ENCODE data around the gene TMEM37.

TMEM37 gene

DNA sequence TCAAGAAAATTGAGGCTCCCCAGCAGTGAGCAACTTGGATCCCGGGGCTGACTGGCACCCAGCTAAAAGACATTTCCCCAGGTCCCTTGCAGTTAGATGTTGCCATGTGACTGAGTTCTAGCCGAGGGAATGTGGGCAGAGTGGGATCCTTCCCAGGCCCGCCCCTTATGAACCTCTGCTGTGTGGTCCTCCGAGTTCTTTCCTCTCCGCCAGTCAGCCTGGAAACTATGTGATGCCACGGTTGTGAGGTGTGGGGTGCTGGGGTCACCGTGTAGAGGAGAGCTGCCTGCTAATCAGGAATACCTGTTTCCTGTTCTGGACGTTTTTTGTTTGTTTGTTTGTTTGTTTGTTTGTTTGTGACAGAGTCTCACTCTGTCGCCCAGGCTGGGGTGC lies 45.5 kb downstream of the TMEM37 start:
- no peak for DNase-seq (ENCODE audit: low read depth in 1 of 2, low spot score in 1 of 2)

DNA sequence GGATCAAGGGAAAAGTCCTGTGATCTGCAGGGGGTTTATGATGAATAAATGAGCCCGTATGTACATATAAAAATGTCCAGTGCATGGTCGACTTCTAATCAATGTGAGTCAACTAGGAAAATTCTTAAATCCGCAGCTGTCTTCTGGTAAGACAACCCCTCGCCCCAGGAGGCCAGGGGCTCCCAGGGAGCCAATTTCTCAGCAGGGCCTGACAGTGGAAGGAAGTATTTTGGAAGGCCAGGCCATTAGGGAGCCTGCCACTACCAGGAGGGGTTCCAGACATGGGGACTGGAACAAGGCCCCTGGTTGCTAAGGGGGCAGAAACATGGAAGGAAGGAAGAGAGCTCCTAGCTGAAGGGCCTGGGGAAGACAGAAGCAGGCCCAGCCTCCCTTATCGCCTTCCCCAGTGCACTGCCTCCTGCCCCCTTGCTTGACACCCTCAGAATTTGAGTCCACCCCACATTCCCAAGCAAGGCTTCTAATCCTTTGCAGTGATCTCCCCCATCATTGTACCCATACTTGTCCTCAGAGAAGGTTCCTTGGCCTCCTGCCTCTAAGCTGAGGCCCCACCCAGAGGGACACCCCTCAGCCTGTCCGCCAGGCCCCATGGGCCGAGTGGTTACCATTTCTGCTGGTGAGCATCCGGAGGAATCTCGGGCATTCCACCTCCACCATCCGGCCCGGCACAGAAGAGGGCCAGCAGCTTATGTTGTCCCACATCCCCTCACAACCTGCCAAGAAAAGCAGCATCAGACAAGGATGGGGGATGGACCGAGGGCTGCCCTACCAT lies 46.7 kb downstream of the TMEM37 start:
- no peak for DNase-seq (ENCODE audit: low read depth in 1 of 2, low spot score in 1 of 2)

DNA sequence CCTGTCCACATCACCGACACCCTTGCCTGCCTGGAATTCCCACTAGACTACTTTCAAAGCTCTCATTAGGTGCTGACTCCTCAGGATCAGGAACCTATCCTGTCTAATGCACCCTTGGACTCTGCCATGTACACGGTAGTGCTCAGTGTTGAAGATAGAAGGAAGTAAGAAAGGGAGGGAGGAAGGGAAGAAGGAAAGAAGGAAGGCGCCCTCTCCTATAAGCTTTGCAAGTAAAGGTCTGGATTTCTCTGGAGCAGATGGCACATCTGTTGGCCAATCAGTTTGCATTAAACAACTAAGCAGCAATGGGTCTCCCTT lies 47.3 kb downstream of the TMEM37 start:
- DNase-seq (ENCODE audit: low read depth in 1 of 2, low spot score in 1 of 2): no peak

DNA sequence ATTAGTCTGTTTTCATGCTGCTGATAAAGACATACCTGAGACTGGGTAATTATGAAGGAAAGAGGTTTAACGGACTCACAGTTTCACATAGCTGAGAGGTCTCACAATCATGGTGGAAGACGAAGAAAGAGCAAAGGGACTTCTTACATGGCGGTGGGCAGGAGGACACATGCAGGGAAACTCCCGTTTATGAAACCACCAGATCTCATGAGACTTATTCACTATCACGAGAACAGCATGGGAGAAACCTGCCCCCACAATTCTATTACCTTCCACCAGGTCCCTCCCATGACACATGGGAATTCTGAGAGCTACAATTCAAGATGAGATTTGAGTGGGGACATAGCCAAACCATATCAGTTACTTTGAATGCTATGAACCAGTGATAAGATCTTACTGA lies 48.5 kb downstream of the TMEM37 start:
- DNase-seq (ENCODE audit: low read depth in 1 of 2, low spot score in 1 of 2): no peak

DNA sequence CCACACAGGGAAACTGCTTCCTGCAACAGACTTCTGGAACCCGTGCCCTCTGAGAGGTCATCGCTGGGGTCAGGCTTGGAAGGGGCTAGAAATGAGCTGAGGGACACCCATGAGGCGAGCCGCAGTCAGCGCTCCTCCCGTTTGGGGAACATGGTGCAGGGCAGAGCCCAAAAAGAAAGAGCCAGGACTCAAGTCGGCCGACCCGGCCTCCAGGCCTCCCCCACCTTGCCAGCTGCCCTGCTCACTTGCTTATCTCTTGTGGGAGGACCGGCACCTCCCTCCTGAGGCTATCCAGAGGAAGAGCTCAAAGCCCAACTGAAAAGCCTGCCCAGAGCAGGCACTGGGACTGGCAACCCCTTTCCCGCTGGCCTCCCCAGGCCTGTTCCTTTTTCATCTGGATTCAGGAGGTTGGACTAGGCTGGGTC lies 49.1 kb downstream of the TMEM37 start:
- DNase-seq (ENCODE audit: low read depth in 1 of 2, low spot score in 1 of 2): no peak

DNA sequence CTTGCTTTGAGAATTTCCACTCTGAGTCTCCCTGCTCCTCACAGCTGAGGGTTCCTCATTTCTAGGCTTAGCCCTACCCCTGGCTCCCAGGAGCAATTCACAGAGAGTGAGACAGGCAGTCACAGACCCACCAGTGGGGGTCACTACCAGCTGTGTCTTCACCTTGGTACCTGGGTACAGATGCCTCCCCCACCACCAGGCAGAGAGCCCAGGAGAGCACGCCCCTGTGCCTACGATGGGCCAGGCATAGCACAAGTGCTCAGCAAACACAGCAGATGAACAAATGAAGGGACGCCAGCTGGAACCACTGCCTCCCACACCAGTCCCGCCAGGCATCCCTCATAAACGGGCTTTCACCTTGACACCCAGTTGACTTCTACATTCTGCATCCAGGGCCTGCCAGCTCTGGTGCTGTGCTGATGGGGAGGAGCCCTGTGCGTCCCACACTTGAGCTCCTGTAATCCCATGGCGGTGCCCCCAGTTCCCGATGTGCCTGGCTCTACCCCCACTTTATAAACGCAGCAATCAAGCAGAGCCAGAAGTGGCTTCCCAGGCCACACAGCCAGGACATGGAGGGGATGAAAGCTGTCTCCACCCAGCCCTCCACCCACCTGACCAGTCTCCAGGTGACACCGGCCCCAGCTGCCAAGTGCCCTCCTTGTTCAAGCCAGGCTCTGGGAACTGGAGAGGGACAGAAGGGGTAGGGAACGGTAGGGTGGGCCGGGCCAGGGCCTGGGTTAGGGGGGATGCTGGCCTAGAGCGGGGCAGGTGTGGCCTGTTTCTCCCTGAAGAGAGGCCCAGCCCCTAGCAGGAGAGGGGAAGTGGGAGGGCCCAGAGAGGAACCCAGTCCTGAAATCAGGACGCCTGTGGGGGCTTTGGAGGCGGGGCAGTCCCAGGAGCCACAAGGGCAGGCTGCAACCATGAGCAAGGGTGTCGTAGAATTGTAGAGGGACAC lies 50.1 kb downstream of the TMEM37 start:
- no peak for DNase-seq (ENCODE audit: low read depth in 1 of 2, low spot score in 1 of 2)

DNA sequence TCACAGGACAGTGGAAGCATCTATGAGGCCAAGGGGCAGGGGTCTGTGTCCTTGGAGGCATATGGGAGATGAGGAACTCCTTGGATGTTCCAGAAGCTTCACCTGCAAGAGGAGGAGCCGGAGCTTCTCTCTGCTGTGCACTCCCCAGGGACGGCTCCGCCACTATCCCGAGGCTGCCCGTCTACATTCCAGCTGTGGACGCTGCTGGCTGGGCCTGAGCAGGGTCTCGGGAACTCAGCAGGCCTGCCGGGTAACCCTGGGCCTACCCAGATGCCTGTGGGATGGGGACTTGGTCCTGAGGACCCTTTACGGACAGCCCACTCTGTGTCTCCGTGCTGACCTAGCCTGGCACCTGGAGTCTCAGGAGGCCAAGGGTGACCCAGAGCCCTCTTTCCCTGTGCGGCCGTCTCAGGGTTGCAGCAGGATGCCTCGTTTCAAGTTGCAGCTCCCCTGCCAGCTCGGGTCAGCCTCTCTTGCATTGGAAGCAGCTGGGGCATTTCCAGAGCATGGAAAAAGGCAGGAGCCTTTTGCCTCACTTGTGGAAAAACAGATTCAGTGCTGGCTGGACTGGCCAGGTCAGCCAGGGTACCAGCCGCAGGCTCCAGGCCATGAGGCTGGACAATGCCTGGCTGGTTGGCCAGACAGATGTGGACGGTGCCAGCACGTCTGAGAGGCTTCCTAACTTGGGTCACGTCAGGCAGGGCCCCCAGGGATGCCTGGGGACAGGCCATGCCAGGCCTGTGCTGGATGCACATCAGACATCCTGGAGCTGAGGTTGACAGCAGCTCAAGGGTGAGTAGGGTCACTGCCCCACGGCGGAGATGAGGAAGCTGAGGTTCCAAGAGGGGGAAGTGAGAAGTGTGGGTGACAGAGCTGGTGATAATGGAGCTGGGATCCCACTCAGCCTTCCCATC lies 51.1 kb downstream of the TMEM37 start:
- DNase-seq (ENCODE audit: low read depth in 1 of 2, low spot score in 1 of 2): no peak

DNA sequence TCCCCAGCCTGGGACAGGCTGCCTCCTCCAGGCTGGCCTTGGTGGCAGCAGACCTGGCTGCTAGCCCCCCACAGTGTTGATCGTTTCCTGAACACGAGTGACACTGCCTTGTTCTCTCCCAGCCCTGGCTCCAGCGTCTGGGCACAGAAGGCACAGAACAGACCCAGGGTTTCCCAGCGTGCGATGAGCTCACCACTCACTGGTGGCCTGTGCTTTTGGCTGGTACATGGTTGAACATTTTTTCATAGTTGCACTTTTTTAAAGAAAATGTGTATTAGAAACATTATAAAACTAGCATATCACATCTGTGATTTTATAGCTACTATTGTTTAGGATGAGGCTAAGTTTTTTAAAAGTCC lies 51.7 kb downstream of the TMEM37 start:
- DNase-seq (ENCODE audit: low read depth in 1 of 2, low spot score in 1 of 2): no peak

DNA sequence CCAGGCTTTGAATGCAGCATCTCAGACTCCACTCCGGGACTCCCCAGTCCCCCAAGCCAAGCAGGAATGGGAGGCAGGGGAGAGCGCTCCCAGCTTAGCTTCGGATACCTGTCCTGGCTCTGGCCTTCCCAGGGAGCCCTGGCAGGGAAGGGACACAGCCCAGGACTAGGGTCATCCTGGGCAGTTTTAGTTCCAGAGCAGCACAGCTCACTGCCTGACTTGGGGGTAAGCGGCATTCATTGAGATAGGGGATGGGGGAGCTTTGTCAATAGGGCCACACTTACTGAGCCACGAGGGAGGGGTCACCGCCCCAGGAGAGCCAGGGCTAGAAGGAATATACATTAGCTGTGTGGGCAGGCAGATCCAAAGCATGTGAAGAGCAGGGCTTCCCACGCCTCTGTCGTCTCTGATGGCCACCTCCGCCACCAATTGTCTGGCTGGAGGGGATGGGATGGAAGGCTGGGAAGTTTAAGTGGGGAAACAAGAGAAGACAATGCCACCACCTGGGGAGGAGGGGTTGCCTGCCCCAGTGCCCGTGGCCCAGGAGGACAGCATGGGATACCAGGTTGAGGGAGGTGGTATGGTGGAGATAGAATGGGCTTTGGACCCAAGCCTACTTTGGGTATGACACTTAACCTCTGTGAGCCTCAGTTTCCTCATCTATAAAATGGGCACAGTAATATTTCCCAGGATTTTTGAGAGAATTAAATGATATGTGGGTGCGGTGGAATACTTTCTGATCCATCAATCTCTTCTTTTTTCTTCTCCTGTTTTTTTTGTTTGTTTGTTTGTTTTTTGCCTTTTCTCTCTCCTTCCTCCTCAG lies 52.5 kb downstream of the TMEM37 start:
- DNase-seq (ENCODE audit: low read depth in 1 of 2, low spot score in 1 of 2): no peak

DNA sequence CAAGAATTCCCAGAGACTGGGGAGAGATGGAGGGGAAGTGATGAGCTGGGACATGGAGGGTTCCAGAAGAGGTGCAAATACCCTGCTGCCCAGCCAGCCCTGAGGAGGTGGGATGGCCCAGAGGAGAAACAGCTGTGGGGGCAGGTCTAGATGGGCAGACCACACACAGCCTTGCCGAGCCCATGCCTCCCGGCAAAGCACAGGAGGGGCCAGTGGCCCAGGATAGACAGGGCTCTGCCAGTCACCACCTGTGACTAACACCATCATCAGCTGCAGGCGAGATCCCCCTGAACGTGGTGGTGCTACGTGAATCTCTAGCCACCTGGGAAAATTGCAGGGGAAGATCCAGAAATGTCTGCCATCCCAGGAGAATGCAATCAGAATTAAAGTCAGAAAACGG lies 53.2 kb downstream of the TMEM37 start:
- no peak for DNase-seq (ENCODE audit: low read depth in 1 of 2, low spot score in 1 of 2)

DNA sequence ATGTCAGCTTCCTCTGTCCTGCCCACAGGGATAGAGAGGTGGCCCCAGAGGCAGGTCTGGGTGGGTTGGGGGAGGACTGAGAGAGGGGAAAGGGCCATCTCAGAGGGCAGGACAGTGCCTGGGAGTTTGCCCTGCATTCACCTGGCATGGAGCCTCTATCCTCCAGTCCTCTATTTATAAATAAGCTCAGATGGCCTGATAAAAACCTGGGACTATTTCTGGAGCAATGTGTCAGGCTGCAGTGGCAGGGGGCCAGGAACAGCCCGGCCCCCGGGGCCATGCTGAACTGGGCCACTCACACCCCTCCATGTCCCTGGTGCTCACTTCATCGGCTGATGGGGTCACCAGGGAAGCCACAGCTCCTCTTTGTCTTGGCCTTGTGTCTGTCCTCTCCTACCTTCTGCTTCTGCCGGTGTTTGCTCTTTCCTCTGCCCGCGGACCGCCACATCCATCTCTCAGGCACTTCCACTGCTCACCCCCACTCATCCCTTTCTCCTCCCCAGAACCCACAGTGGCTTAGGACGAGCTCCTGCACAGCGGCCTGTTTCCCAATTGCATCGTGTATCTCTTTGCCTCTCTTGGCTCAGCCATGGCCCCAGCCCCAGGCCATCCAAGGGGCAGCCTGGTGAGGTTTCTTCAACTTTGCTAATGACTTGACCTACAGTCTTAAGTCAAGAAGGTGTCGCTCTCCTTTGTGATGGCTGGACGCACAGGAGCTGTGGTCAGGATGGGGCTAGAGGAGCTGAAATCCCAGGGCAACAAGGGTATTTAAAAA lies 53.9 kb downstream of the TMEM37 start:
- no peak for DNase-seq (ENCODE audit: low read depth in 1 of 2, low spot score in 1 of 2)

DNA sequence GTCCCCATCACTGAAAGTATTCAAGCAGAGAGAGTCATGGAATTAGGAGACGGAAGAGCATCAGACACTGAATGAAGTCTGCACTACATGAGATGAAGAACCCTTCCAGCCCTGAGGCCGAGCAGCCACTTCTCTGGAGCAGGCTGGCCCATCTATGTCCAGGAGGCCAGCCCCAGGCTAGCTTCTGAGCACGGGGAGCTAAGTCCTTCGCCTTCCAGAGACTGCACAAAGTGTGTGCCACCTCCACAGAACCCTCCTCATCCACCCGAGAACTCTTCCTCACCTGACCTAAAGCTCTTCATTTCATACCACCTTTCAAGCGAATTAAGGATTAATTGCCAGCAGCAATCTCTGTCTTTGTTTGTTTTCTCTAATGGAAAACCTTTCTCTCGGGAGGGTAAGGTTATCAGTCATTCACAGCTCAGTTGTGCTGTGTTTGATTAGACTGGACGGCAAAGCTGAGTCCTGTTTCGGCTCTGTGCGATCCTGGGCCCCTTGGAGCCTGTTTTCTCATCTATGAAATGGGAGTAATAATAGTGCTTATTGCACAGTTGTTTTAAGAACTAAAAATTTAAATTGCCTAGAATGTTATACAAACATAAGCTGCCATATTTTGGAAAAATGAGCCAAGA lies 54.7 kb downstream of the TMEM37 start:
- no peak for DNase-seq (ENCODE audit: low read depth in 1 of 2, low spot score in 1 of 2)

DNA sequence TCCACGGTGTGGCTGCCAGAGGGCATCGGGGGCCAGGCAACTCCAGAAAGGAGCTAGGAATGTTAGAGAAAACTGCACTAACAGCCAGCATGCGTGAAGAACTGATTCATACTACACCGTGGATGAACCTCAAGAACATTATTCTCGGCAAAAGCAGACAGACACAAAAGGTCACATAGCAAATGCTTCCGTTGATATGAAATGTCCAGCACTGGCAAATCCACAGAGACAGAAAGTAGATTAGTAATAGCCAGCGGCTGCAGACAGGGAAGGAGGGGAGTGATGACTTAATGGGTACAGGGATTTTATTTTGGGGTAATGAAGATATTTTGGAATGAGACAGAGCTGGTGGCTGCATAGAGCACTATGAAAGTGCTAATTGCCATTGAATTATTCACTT lies 55.2 kb downstream of the TMEM37 start:
- no peak for DNase-seq (ENCODE audit: low read depth in 1 of 2, low spot score in 1 of 2)

DNA sequence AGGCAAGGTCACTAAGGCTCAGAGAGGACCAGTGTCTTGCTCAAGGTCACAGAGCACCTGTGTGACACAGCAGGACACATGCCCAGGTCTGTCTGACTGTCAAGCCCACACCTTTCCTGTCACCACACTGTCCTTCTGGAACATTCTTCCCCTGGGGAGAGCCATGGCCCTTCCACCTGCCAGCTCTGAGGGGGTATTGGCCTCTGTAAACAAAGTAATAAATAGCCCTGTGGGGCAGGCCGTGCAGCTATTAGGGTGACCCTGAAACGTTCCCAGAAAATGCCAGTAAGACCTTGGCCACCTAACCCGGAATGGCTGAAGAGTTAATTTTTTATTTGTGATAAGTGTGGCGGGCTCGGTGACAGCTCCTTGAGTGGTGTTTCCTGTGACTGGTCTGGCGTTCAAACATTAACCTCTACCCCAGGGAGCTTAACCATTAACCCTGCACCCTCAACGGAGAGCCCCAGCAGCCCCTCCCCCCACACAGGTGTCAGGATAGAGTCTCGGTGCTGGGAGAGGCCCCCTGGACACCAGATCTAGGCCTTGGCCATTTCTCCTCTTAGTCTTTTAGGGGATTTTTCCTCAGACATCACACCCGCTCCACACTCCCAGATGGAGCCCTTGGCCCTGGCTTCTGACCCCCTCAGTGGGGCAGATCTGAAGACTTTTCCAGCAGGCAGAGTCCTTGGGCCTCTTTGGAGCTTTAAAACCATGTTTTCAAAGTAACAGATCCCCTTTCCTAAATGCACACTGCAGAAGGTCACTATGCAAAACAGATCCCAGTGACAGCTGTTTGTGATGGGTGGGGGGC lies 56.0 kb downstream of the TMEM37 start:
- no peak for DNase-seq (ENCODE audit: low read depth in 1 of 2, low spot score in 1 of 2)

All from activated CD4-positive, alpha-beta T cell treated with anti-CD3 and anti-CD28 coated beads, Interleukin-2, amount 50 U/mL, for 24 hours (primary cell).